GM21367 (cell line): ENCODE measurements around the gene STX17.
"Not testable (repeated sequence)": the region's sequence is repeated elsewhere in the genome, so short reads cannot be mapped to it uniquely, and the experiment has no call there.

Experiments
- ATAC-seq: cut with Tn5 transposase; IDR thresholded peaks from one replicate; pipeline ENCODE4 v1.9.1; 2021; ENCODE audit not compliant: unreplicated experiment

Gene STX17

DNA sequence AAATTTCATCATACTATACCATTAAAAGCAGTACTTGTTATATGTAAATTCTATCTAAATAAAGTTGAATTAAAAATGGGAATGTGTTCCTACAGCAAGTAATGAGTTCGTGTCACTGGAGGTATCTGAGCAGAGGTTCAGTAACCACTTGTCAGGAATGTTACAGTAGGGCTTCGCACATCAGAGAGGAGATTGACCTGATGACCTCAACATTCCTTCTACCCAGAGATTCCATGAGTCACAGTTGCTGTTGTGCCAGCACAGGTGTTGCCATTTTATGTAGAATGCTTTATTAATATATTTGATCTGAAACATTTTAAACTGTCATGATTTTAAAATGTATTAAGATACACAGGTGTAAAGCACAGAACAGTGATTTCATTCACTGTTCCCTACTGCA is 60.3 kb downstream of the STX17 start:
- ATAC-seq, result no peak

DNA sequence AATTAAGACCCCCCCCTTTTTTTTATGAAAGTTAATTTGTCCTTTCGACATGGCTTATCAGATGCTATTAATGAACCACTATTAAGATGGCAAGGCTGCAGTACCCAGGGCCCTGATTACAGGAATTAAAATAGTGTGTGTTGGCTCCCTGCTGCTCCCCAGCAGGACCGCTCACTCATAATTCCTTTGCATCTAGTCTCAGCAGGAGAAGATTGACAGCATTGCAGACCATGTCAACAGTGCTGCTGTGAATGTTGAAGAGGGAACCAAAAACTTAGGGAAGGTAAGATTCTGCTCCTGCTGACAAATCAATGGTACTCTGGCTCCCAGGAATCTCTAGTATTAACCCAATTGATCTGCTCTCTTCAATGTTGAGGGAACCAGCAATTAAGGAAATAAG is 61.0 kb downstream of the STX17 start:
- ATAC-seq, result no peak

DNA sequence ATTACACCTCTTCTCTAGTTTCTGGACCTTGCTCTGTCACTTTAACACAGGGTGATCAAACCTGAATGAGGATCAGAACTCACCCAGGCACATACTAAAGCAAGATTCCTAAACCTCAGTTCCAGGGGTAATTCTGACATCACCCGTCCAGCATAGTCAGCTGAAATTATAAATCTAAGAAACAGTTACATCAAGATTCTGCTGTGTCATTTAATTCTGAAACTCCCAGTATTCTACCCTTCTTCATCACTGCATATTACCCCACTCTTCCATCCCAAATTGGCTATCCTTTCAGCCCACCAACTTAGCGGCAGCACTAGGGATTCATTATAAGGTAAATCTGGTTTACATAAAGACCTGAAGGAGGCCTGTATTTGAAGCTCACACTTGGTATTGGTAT is 64.0 kb downstream of the STX17 start:
- no peak for ATAC-seq

DNA sequence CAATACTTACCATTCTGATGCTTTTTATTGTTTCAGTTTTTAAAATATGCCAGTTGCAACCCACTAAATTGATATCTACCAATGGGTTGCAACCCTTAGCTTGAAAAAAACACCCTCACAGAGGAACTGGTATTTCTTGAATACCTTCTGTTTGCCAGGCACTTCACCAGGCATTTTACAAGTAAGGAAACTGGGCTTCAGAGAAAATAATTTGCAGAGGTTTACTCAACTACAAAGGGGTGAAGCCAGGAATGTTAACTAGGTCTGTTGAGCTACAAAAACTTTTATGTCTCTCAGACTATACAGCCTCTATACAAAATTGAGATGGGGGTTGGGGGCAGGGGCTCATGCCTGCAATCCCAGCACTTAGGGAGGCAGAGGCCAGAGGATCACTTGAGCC is 65.0 kb downstream of the STX17 start:
- ATAC-seq, result no peak

DNA sequence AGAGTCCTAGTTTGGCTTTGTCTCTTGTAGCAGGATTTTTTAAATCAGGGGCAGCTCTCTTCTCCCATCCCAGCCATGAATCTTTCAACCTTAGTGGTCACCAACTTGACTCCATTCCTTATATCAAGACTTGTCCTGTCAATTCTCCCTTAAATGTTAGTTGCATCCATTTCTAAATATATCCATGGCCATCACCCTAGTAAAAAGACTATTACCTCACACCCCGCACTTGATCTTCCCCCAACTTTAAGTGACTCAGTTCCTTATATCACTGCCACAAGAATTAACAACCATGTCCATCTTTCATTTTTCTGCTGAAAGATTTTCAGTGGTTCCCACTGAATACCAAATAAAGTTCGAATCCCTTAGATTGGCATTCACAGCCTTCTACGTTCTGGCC is 67.0 kb downstream of the STX17 start:
- no peak for ATAC-seq

DNA sequence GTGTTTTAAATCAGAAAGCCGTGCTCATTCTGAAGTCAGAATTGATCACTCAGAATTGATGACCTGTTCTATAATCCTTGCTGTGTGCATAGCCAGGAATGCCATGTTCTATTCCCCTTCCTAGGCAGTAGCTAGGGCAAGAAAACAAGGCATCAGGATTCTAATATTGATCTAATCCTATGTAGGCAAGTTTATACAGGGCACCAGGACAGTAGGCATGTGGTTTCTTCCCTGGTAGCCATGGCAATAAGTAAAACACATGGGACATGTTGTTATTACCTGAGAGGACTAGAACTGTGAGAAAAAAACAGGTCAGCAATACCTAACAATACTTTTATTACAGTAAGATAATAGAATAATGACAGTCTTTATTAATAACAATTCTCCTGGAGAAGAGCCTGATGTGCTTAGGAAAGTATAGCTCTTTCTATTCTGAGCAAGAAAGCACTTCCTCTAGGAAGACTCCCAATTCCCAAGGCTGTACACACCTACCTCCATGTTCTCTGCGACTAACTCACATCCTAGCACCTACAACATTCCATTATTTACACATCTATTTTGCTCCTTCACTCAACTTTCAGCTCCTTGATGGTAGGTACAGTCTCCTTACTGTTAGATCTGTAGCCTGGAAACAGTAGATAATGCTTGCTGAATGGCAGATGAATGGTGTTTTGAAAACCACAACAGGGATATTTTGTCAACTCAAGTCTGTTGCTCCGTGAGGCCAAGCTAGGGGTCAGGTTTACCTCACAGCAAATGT is 70.8 kb downstream of the STX17 start:
- no peak for ATAC-seq

DNA sequence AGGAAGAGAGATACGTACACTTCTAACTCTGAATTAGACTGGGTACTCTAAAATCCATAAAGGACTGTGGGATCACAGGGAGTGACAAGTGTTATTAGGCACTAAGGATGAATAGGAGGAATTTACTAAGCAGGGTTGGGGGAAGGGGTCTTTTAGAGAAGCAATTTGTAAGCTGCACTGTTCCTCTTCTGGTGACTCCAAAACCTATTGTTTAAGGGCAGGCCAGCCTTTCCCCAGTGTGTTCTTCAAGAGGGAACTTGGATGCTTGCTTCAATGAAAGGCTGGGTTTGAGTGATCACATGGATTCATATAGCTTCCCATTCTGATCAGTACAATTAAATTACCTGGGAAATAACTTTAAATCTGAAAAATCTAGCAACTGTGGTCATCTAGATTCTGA is 71.8 kb downstream of the STX17 start:
- ATAC-seq, result no peak

DNA sequence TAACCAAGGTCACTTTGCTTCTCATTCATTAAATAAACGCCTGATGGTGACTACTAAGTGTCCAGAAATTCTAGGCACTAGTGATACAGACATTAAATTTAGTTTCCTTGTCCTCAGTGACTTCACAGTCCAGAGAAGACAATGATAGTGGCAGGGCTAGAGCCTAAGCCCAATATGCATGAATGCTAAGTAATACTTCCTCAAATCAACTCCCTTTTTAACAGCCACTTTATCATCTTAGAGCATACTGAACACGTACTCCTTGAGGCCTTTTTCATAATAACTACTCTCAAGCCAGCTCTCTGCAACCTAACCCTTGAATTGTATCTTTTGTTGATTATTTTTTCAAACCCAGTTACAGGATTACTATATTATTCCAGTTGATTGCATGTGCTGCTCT is 74.1 kb downstream of the STX17 start:
- ATAC-seq, result no peak

DNA sequence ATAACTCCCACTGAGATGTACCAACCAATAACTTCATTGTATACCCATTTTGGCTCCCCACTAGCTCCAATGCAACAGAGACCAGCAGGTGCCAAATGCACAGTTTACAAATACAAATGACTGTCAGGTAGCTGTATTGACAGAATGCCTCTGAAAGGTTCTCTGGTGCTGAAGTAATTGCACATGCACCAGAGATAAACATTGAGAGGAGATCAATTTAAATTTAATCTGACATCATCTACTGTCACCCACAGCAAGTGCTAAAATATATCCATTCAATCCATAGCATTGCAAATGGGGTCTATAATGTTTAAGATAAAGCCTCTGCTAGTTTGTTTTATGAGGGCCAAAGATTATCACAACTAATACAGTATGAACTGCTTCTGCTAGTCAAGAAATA is 80.2 kb downstream of the STX17 start:
- no peak for ATAC-seq

DNA sequence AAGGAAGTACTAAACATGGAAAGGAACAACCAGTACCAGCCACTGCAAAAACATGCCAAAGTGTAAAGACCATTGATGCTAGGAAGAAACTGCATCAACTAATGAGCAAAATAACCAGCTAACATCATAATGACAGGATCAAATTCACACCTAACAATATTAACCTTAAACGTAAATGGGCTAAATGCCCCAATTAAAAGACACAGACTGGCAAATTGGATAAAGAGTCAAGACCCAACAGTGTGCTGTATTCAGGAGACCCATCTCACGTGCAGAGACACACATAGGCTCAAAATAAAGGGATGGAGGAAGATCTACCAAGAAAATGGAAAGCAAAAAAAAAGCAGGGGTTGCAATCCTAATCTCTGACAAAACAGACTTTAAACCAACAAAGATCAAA is 84.1 kb downstream of the STX17 start:
- ATAC-seq, result not testable (repeated sequence)

DNA sequence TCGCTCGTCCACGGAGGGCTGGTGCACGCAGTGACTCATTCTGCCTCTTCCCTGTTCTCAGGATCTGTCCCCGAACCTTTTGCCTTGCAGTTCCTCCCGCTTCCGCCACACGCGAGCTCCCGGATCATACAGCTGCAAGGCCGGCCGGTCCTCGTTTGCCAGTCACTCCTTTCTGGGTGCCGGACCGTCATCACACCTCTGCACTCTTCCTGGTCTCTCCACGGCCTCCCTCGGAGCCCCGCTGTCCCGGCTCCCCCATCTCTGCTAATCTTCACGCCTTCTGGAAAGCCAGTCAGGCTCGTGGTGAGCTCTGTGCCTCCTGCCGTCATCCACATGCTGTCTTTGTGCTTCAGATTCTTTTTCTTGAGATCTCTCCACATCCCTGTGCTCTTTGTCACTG is 91.8 kb downstream of the STX17 start:
- ATAC-seq, result no peak

DNA sequence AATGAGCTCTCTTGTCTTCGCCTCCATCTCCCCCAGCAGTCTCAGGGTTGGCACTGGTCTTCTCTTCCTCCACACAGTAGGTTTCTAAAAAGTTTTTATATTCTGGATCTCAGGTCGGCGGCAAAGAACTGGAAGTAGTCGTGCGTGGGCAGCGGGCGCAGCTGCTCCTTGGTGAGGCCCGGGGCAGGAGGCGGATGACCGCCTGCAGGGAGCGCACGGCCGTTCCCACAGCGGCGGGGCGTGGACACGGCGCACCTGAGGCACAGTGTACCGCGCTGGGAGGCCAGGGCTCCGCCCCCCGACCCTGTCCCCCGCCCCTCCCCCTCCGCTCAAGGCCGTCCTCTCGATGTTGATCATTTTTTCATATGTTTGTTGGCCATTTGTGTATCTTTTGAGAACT is 92.4 kb downstream of the STX17 start:
- no peak for ATAC-seq

DNA sequence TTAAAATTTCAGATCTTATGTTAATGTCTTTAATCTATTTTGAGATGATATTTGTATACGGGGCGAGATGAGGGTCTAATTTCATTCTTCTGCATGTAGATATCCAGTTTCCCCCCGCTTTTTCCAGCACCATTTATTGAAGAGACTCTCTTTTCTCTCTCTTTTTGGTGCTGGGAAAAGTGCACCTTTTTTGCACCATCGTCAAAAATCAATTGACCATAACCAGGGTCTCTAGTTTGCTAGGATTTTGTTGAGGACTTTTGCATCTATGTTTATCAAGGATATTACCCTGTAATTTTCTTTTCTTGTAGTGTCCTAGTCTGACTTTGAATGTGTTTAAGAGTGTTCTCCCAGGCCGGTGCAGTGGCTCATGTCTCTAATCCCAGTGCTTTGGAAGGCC is 93.3 kb downstream of the STX17 start:
- ATAC-seq, result no peak

DNA sequence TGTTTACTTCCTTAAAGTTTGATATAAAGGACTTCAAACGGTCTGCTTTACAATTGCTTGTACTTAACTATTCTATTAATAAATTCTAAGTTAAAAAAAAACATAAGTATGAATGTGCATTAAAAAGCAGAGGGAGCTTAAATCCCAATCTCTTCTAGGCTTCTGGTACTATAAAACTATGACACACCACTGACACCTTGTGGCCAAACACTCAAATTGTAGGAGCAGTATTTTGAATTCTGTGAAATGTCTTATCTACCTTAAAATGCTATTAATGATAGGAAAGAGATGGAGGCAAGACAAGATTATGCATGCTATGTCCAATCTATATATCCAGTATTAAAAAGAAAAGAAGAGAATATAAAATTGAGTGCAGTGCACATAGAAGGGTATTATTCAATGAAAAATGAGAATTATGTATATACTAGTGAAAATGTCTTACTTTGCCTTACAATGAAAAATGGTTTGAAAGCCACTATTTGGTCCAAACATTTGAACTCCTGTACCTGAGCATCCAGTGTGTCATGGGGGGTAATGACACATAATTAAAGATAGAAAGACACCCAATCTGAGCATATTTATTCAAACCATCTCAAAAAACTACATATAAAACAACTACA is 104.7 kb downstream of the STX17 start:
- ATAC-seq, result no peak

DNA sequence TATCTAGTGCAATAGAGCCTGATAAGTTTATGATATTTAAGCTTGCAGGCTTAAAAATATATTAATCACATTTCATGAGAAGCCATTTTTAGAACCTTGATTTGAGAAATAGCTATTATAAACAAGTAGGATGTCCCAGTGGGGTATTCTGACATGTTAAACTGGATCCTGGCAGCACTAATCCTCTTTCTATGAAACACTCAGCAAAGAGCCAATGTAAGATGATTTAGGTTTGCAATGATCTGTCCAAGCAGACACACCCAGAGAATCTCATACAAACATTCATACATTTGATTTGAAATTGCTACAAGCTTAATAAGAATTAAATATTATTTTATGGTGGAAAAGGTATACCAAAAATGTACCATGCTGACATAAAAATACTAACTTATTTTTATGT is 105.8 kb downstream of the STX17 start:
- ATAC-seq, result no peak

DNA sequence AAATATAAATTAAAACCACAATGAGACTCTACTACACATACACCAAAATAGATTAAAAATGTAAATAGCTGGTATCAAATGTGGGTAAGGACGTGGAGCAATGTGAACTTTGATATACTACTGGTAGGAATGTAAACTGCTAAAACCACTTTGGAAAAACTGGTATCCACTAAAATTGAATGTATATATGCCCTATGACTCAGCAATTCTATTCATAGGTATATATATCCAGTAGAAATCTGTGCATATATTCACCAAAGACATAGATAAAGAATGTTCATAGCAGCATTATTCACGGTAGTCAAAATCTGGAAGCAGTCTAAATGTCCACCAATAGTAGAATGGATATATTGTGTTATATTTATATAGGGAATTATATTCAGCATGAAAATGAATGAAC is 107.1 kb downstream of the STX17 start:
- no peak for ATAC-seq

DNA sequence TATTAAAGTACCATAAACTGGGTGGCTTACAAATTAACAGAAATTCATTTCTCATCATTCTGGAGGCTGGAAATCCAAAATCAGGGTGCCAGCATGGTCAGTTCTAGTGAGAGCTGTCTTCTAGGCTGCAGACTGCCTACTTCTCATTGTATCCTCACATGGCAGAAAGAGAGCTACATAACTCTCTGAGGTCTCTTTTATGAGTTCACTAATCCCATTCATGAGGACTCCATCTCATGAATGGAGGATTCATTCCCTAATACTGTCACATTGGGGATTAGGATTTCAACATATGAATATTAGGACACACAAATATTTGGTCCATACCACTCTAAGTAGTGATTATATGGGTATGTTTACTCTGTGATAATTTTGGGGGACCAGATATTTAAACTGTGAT is 108.4 kb downstream of the STX17 start:
- no peak for ATAC-seq

DNA sequence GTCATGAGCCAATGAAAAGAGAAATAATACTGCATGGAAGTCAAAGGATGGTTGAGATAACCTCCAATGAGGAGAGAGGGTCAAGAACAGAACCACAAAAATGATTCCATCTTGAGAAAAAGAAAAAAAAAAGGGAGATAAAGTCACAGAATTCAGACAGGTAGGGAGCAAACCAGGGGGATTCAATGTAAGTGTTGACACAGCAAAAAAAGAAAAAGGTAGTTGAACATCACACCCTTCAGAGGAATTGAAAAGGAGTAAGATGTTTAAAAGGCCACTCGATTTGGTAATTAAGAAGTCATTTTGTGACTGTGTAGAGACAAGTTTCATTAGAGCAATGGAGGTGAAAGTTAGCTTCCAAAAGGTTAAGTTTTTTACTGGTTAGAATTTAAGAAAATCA is 113.1 kb downstream of the STX17 start:
- ATAC-seq, result no peak
